ENCODE measurements around the gene SATL1.
"Not testable (repeated sequence)": the region's sequence is repeated elsewhere in the genome, so short reads cannot be mapped to it uniquely, and the experiment has no call there.

SATL1 gene

DNA sequence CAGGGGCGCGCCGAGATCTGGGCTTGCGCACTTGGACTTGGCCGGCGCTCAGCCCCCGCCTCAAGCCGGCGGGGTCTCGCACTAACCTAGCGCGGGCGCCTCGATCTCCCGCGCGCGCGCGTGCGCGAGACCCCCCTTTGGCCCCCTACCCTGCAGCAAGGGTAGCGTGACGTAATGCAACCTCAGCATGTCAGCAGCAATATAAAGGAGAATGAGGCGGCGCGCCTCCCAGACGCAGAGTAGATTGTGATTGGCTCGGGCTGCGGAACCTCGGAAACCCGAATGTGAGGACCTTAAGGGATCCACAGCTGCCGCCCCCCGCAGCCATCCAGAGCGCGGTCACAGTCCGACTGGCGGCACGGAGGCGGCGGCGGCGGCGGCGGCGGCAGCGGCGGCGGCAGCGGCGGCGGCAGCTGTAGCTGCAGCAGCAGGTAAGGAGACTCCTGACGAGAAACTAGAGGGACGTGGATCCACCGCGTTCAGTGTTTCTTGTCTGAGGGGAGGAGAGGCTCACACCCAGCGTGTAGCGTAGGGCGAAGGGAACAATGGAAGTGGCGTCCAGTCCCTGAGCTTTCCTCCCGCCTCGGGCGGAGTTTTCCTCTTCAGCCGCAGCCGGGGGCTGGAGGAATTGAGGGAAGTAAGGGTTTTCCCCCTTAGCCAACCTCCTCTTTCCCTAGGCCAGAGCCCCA, at the start of gene SATL1, which contains the start of gene ZNF711:
SATL1 (minus strand) TSS at position 19 of the 689 bp plus-strand sequence. CDS start 134,811 bp downstream, outside the sequence.
ZNF711 (plus strand) TSS at position 231 of the 689 bp plus-strand sequence. CDS start 3,582 bp downstream, outside the sequence.
- no peak for DNase-seq

DNA sequence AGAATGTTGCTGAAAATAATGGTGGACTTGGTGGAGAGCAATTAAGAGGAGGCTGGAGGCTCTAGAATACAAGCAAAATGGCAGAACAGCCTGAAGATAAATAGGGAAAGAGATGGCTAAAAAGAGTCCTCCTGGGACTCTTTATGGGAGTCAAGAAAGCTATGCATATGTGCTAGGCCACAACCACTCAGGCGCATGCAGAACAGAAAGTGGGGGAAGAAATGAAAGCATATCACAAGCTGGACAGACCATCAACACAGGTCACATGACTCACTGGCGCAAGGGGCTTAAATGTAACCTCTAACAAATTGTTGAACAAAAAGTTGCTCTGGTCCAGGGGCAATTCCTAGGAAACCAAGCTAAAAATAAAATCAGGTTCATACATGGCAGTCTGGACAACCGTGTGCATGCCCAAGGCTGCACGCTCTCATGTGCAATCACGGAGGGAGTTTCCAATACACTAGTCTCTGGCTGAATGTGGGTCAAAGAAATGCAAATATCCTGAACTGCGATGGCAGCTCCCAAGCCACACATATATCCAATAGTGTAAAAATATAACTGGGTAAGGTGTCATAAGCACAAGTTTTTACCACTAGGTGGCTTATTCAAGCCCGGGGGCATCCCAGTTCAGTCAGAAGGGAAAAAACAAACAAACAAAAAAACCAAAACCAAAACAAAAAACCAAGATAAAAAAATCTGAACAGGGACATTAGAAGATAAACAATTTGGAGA, 45.6 kb upstream of the SATL1 start:
- no peak for DNase-seq

DNA sequence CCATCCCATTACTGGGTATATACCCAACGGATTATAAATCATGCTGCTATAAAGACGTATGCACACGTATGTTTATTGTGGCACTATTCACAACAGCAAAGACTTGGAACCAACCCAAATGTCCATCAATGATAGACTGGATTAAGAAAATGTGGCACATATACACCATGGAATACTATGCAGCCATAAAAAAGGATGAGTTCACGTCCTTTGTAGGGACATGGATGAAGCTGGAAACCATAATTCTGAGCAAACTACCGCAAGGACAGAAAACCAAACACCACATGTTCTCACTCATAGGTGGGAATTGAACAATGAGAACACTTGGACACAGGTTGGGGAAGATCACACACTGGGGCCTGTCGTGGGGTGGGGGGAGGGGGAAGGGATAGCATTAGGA, 41.7 kb upstream of the SATL1 start:
- DNase-seq, result not testable (repeated sequence)

DNA sequence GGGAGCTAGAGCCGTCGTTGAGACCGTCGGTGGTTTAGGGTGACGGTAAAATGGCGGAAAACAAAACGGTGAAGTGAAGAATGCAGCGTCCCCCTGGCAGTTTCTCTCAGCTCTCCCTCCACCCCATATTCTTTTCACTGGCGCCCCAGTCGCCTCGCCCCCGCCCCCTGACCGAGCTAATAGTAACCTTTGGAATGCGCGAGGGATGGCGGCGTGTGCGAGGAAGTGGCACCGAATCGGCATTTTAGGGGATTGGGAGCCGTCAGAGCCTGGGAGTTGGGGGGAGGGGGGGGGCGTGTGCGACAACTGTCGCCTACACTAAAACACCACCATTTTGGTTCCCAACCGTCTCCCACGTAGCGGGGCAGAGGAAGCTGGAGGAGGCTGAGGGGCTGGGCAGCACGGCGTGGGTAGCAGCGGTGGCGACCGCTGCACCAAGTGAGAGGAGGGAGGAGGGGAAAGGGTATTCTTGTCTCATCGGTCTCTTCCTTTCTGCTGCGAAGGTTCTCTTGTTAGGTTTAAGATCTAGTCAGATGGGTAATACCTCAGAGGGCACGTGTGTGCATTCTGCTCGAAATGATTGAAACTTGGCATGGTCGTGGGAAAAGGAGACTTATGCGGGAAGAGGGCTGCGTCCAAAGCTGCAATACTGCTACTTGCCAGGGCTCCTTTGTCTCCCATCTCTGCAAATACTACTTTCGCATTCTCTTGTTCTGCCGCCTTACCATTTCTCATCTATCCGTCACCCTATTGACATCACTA, 1.1 kb upstream of the SATL1 start:
- no peak for DNase-seq

GRCh38 chrX:85243155-85243554, 424 bp downstream of the SATL1 start:
- DNase-seq, result no peak

DNA sequence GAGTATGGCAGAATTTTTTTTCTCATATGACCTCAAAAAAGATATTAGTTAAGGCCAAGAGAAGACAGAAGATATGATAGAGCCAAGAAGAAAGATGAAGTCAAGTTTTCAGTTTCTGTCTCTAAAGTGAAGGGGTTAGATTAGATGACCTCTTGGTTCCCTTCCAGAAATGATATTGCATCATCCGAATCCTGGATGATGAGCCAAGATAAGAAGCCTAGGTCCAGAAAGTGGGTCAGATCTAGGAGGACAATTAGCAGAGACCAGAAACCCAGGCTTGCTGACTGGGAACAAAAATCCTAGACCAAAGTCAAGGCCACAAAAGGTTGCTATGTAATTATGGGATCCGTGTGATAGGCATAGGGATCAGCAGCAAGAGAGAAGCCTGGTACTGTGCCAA, 20.2 kb downstream of the SATL1 start:
- no peak for DNase-seq

DNA sequence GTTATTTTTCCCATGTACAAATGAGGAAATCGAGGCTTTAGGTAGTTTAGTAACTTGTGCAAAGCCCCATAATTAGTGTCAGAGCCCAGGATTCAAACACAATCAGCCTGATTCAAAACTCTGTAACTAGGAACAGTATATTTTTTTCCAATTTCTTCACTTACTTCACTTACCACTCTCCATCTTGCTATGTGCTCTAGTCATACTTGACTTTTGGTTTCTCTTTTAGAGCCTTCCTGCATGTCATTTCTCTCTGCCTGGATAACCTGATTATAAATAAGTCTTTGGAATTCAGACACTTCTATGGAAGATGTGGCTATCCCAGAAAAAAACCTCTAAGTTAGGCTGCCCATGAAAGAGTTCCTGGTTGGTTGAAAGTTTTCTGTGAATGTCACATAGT, 22.2 kb downstream of the SATL1 start:
- DNase-seq, result no peak

GRCh38 chrX:85215946-85216345, 27.6 kb downstream of the SATL1 start:
- no peak for DNase-seq

DNA sequence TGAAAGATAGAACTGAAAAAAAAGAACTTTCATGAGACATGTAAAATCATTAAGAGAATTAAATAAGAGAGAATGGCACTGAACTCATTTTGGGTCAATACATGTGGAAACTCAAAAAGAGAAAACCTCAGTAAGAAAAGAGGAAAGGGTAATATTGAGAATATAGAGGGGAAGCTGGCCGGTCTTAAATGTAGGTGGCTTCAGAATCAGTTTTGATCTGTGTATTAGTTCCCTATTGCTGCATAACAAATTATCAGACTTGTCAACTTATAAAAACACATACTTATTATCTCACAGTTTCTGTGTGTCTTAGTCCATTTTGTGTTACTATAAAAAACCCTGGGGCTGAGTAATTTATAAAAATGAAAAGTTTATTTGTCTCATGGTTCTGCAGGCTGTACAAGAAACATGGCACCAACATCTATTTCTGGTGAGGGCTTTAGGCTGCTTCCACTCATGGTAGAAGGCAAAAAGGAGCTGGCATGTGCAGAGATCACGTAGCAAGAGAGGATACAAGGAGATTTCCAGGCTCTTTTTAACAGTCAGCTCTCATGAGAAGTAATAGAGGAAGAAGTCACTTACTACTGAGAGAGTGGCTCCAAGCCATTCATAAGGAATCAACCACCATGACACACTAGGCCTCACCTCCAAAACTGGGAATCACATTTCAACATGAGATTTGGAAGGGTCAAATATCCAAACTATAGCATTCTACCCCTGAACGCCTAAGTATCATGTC, 29.6 kb downstream of the SATL1 start:
- no peak for DNase-seq

- DNase-seq, result no peak
Observed at GRCh38 chrX:85203461-85203970, 40.1 kb downstream of the SATL1 start.

DNA sequence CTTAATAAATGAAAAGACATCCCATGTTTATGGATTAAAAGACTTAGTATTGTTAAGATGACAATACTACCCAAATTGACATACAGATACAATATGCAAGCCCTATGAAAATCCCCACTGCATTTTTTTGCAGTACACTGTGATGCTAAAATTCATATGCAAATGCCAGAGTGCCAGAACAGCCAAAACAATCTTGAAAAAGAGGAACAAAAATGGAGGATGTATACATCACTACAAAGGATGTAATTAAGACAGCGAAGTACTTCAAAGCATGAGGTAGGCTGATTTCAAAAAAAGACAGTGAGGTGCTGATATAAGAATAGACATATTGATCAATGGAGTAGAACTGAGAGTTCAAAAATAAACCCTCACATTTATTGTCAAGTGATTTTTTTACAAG, 47.3 kb downstream of the SATL1 start:
- no peak for DNase-seq

DNA sequence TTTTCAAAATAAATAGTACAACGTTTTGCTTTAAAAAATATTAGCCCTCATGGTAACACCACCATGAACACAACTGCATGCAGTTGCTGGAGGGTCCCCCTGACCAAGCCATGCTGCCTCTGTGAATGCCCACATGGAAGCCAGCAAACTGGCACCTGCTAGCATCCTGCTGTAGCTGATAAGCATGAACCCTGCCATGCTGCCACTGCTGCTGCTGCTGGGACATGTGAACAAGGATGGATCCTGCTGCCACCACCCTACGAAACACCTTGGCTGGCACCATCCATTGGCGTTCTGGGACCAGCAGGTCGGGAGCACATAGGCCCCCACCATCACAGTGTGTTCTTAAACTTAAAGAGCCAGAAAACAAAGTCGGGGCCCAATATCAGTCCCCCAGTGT, 83.9 kb downstream of the SATL1 start:
- no peak for DNase-seq

DNA sequence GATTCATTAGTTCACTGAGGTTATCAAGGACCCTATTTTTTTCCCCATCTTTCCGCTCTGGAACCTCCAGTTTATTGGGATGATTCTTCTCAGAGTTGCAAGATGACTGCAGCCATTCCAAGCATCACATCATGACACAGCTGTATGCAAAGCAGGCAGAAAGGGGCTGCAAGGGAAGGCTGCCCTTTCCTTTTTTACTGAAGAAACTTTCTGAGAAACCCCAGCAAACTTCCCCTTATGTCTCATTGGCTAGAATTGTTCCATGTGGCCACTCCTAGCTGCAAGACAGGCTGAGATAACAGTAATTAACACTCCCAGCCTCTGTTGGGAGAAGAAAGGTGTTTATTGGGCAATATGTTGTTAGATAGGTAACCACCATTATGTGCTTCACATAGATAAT, 102.6 kb downstream of the SATL1 start:
- no peak for DNase-seq

DNA sequence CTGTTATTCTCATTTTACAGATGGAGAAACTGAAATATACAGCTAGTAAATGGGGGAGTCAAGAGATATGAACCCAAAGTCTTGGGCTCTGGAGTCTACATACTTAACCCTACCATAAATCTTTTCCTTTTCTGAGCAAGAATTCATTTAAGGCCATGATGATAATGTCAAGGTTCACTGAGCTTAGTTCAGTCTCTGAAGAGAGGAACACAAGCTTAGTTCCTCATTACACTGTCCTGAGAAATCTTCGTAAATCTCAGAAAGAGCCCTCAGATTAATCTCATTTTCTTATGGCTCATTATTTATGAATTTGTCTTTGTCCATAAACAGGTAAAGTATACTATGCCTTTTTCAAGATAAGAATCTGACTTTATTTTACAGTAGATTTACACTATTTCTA, 104.2 kb downstream of the SATL1 start:
- DNase-seq, result no peak

- no peak for DNase-seq
Observed at GRCh38 chrX:85136409-85136808, 107.2 kb downstream of the SATL1 start.

GRCh38 chrX:85115252-85115651, 128.3 kb downstream of the SATL1 start:
- no peak for DNase-seq

DNA sequence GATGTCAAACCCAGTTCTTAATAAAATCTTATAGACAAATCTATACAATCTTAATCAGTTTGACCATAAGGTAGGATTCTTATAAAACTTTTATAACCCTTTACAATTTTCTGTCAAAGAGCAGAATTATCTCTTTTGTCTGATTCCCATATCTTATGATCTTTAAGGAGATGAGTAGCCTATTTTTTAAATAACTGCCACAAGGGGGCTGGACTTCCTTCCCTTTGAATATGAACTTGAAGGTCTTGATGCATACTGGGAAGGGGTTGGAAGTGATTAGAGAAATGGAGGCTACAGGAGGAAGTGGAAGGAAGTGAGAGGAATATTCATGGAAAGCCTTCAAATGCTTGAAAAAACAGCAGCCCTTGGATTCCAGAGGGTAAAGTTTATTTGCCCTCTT, 128.8 kb downstream of the SATL1 start:
- no peak for DNase-seq

DNA sequence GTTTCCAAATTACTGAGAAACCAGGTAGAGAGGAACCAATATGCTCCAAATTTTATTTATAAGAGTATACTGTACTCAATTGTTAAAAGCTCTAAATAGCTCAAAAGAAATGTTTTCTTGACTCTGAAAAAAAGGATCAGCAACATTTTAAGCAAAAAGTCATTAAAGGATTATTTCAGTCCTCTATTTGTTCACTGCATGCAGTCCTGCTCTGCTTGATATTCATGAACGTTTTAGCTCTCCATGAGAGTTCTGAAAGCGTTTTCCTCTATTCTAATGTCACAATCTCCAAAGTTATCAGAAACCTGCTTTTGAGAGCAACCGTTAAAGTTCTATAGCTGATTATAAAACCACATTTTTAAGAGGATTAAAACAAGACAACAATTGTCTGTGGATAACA, 129.4 kb downstream of the SATL1 start:
- no peak for DNase-seq

- DNase-seq, result no peak
Observed at GRCh38 chrX:85113746-85114145, 129.8 kb downstream of the SATL1 start.

DNA sequence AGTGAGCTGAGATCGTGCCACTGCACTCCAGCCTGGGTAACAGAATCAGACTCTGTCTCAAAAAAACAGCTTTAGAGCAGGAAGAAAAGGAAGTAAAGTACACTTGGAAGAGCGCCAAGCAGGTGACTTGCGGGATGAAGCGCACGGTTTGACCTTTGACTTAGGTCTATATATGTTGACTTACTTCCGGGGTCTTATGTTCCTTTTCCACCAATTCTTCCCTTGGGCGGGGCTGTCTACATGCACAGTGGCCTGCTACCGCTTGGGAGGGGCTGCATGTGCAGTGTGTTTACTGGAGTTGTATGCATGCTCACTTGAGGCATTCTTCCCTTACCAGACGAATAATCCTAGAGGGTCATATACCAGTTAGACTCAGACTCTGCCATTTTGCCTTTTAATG, 131.3 kb downstream of the SATL1 start:
- DNase-seq, result no peak

- DNase-seq, result no peak
Observed at GRCh38 chrX:85111347-85111746, 132.2 kb downstream of the SATL1 start.

DNA sequence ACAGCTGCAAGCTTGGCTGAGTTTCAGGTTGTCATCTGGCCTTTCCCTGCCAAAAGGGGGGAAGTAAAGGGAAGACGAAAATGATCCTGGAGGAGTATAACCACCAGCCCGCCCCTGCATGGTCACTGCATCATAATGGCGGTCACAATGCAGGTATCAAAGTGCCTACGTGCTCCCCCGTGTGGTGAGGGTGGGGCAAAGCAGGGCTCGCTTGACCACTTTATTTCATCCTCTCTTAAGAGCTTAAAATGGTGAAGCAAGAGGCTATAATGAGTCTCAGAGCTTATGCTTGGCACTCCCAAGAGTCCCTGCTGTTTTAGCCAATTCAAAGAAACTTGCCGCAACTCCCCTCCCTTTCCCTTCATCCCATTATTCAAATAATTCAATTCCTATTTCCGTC, 134.3 kb downstream of the SATL1 start:
- no peak for DNase-seq

GRCh38 chrX:85108165-85108564, 135.4 kb downstream of the SATL1 start:
- DNase-seq, result no peak

All from amniotic stem cell (primary cell).